GM12891 (cell line): Measurements from ENCODE around the gene PLCXD3.

Source experiments
- PAX5 ChIP-seq: IDR thresholded peaks from 2 replicates; pipeline ENCODE4 v1.6.1; 2011; ENCODE audit warnings: low read length, moderate library complexity, mild to moderate bottlenecking; ENCODE audit not compliant: insufficient read depth, severe bottlenecking
- POLR2AphosphoS5 ChIP-seq: IDR thresholded peaks from 2 replicates; pipeline ENCODE4 v1.6.1; 2011; ENCODE audit warnings: low read depth, low read length, control low read depth

- TF ChIP-seq POLR2AphosphoS5 (no peak), PAX5 (no peak)
These were observed 53.3 kb downstream of the PLCXD3 start for GRCh38 chr5:41457094-41457493.
